AG09309 (cell line): ENCODE measurements around the gene STK32B.

Experiments used
- DNase-seq: peaks from one replicate; pipeline ENCODE4 v3.0.0-alpha.2; 2010; ENCODE audit warnings: low read depth
- H3K4me3 ChIP-seq: 2 replicates; pipeline ENCODE4 v1.5.1; 2011; ENCODE audit warnings: mild to moderate bottlenecking, low read depth, low read length, moderate library complexity; ENCODE audit not compliant: control insufficient read depth
- TF ChIP-seq, protein P1 (sequence below): IDR thresholded peaks from 2 replicates; pipeline ENCODE4 v1.5.1; 2011; ENCODE audit warnings: mild to moderate bottlenecking, low read depth, low read length, inconsistent platforms; ENCODE audit not compliant: insufficient read depth, control insufficient read depth; ENCODE audit errors: missing control alignments

Gene STK32B

DNA sequence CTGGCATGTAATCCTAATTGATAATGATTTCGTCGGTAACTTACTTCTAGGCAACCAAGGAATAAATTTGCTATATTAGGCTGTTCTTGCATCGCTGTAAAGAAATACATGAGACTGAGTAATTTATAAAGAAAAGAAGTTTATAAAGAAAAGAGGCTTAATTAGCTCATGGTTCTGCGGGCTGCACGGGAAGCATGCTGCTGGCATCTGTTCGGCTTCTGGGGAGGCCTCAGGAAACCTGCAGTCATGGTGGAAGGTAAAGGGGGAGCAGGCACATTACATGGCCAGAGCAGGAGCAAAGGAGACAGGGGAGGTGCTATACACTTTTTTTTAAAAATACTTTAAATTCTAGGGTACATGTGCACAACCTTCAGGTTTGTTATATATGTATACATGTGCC lies 290.2 kb downstream of the STK32B start:
- DNase-seq: no peak
- TF ChIP-seq, protein P1, sequence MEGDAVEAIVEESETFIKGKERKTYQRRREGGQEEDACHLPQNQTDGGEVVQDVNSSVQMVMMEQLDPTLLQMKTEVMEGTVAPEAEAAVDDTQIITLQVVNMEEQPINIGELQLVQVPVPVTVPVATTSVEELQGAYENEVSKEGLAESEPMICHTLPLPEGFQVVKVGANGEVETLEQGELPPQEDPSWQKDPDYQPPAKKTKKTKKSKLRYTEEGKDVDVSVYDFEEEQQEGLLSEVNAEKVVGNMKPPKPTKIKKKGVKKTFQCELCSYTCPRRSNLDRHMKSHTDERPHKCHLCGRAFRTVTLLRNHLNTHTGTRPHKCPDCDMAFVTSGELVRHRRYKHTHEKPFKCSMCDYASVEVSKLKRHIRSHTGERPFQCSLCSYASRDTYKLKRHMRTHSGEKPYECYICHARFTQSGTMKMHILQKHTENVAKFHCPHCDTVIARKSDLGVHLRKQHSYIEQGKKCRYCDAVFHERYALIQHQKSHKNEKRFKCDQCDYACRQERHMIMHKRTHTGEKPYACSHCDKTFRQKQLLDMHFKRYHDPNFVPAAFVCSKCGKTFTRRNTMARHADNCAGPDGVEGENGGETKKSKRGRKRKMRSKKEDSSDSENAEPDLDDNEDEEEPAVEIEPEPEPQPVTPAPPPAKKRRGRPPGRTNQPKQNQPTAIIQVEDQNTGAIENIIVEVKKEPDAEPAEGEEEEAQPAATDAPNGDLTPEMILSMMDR: no peak
- no peak overlapping the region for H3K4me3 ChIP-seq

DNA sequence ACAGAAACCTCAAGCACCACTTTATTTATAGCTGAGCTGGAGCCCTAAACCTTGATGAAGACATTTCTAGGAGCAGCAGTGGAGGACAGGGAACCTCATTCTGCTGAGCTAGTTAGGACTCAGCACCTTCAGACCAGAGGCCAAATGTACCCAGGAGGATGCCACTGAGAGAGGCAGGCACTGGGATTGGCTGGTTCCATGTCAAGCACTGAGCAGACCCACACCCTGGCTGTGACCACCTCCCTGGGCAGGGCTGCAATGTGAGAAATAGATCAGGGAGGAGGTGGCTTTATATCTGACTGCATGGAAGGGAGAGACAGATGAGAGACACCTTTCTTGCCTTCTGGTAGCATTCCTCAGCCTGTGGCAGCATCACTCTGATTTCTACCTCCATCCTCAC lies 304.6 kb downstream of the STK32B start:
- TF ChIP-seq, protein P1: no peak
- no peak for DNase-seq
- no peak overlapping the region for H3K4me3 ChIP-seq

DNA sequence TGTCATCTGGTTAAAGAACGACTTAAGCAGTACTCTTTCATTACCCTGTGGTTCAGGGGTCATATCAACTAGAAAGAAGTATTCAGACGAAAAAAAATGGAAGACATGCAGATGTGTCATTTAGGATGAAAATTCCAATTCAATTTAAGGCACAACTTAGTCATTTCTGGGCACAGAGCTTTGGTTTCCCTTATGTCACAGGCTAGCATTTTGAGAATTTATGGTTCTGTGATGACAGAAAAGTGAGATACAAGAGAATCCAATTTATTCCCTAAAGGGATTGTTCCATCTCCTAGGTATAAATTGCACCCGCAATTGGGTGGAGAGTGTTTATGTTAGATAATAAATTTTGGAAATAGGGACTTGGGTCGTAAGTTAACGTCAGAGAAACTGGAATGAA lies 306.6 kb downstream of the STK32B start:
- TF ChIP-seq, protein P1: no peak
- no peak overlapping the region for H3K4me3 ChIP-seq
- DNase-seq: no peak

DNA sequence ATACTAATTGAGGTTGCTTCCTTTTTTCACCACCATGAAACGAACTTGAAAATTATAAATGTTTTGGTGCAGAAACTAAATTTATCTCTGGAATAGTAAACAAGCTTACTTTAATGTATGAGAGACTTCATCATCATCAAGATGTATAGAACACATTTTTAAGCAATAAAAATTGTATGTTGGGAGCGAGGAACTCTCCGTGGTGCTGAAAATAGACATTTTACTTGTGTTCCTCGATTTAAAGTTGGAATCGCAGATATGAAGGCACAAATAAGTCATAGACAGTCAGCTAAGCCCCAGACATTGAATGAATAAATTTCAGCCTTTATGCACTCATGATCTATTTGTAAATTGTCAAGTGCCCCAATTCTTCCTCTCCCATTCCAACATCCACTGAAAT lies 310.7 kb downstream of the STK32B start:
- TF ChIP-seq, protein P1: no peak
- DNase-seq: no peak
- H3K4me3 ChIP-seq: no peak overlapping the region

DNA sequence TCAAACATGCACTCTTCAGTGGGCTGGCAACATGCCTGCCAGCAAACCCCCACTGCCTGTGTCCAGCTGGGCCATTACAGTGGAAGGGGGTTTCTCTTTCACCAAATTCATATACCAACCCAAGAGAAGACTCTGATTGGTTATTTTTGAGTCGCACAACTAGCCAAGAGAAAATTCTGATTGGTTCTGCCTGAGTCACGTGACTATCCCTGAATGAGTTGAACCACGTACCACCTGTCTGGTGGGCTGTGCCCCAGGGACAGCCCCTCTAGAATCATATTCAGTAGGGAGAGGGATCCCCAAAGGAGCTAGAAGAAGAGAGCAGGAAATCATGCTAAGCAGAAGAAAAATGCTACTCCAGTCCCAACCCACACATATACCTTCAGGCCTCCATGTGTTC lies 313.1 kb downstream of the STK32B start:
- DNase-seq: no peak
- H3K4me3 ChIP-seq: no peak overlapping the region
- TF ChIP-seq, protein P1: no peak

DNA sequence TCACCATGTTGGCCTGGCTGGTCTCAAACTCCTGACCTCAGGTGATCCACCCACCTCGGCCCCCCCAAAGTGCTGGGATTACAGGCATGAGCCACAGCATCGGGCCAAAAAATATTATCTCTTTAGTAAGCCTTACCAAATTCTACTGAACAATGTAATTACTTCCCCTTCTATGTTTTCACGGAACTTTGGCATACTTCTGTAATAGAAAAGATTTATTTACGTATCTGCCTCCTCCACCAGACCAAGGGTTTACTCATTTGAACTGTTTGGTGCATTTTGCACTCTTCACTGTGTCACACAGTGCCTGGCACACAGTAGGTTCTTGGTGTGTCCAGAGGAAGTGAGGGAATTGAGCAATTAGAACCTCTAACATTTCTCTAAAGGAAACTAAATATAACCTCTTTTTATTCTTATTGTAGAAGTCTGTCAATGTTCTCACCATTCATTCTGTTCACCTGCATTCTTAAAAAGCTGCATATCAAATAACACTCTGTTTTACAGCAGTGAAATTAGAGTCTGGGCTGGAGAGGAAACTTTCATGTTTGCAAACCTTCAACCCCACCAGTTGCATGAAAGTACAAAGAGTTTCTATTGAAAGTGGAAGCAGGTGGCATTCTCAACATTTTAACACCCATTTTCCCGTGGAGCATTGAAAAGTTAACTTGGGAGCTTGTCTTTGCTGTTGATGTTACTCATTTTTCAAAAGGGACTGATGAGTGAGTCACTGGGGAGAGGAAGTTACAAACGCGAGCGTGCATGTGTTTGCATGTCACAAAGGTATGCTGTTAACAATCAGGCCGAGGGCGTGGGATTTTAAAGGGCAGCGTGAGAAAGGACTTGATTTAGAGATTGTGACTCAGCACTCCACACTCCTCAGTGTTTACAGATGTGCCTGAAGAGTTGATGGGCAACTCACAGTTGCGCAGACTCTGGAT lies 314.1 kb downstream of the STK32B start:
- peak; percentile 95 for DNase-seq
- TF ChIP-seq, protein P1: no peak
- no peak overlapping the region for H3K4me3 ChIP-seq
